SH-SY5Y (cell line): ENCODE results near the gene ICAM4.

Source experiments
- GATA2 ChIP-seq: IDR thresholded peaks from 2 replicates; pipeline ENCODE4 v1.6.1; 2011; ENCODE audit warnings: mild to moderate bottlenecking, low read depth, low read length
- GATA3 ChIP-seq: IDR thresholded peaks from 2 replicates; pipeline ENCODE4 v1.6.1; 2011; ENCODE audit warnings: low read depth, mild to moderate bottlenecking, low read length, moderate library complexity

DNA sequence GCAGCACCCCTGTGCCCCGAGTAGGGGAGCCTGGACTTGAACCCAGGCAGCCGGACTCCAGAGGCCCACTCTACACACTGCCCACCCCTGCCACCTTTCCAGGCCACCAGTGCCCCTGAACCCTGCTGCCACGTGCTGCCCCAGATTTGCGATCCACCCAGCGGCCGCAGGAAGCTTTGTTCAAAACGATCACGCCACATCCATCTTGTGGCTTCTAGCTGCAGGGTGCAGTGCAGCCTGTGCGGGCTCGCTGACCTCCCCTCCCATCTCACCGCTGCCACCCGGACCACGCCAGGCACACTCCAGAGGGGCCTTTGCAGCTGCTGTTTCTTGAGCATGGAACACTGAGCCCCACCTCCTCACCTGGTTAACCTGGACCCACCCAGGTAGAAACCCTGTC, 42.8 kb downstream of the ICAM4 start:
- no peak for TF ChIP-seq GATA3
- no peak for TF ChIP-seq GATA2
